GM19193 (cell line): Measurements from ENCODE around the gene TMEM270.

Source experiments
- POLR2A ChIP-seq: IDR thresholded peaks from 4 replicates; pipeline ENCODE4 v1.6.1; 2011; ENCODE audit not compliant: insufficient read depth, insufficient read length; ENCODE audit errors: extremely low read depth

Gene TMEM270

GRCh38 chr7:73871163-73872011 is 10.4 kb downstream of the TMEM270 start:
- no peak for TF ChIP-seq POLR2A

GRCh38 chr7:73872056-73872908 is 11.3 kb downstream of the TMEM270 start:
- no peak for TF ChIP-seq POLR2A

- TF ChIP-seq POLR2A: no peak
These were observed 15.4 kb downstream of the TMEM270 start for GRCh38 chr7:73876361-73876760.

GRCh38 chr7:73876973-73877372 is 16.0 kb downstream of the TMEM270 start:
- no peak for TF ChIP-seq POLR2A

- no peak for TF ChIP-seq POLR2A
These were observed 19.2 kb downstream of the TMEM270 start for GRCh38 chr7:73879977-73880681.

GRCh38 chr7:73880755-73881328 is 19.9 kb downstream of the TMEM270 start:
- TF ChIP-seq POLR2A: no peak

GRCh38 chr7:73881352-73882046 is 20.5 kb downstream of the TMEM270 start:
- no peak for TF ChIP-seq POLR2A

GRCh38 chr7:73882047-73882402 is 21.1 kb downstream of the TMEM270 start:
- TF ChIP-seq POLR2A: no peak

GRCh38 chr7:73885433-73885974 is 24.5 kb downstream of the TMEM270 start:
- no peak for TF ChIP-seq POLR2A

GRCh38 chr7:73885975-73886798 is 25.2 kb downstream of the TMEM270 start:
- no peak for TF ChIP-seq POLR2A

GRCh38 chr7:73887762-73888161 is 26.8 kb downstream of the TMEM270 start:
- TF ChIP-seq POLR2A: no peak

- TF ChIP-seq POLR2A: no peak
These were observed 28.0 kb downstream of the TMEM270 start for GRCh38 chr7:73888959-73889358.

- no peak for TF ChIP-seq POLR2A
These were observed 29.7 kb downstream of the TMEM270 start for GRCh38 chr7:73890555-73891147.
